HG03469 (cell line): ENCODE data around the gene PCDHB11.
"Not testable (repeated sequence)": the region's sequence is repeated elsewhere in the genome, so short reads cannot be mapped to it uniquely, and the experiment has no call there.

ENCODE experiments used
- ATAC-seq: cut with Tn5 transposase; IDR thresholded peaks from one replicate; pipeline ENCODE4 v1.9.1; 2021; ENCODE audit warnings: mild to moderate bottlenecking, moderate library complexity, moderate number of reproducible peaks; ENCODE audit not compliant: unreplicated experiment

PCDHB11 gene

GRCh38 chr5:141235922-141236321 is 36.5 kb downstream of the PCDHB11 start:
- not testable (repeated sequence) for ATAC-seq

- no peak for ATAC-seq
Measured at GRCh38 chr5:141236516-141237313, 37.3 kb downstream of the PCDHB11 start.

- ATAC-seq = no peak
Measured at GRCh38 chr5:141241496-141241895, 42.1 kb downstream of the PCDHB11 start.

GRCh38 chr5:141245250-141245717 is 45.9 kb downstream of the PCDHB11 start, which contains the start of gene PCDHB15:
TSS of gene PCDHB15 (plus strand) at chr5:141245395. CDS start at chr5:141245579, 184 bp downstream.
- no peak for ATAC-seq

GRCh38 chr5:141246971-141247370 is 47.5 kb downstream of the PCDHB11 start:
- not testable (repeated sequence) for ATAC-seq

GRCh38 chr5:141247434-141247833 is 48.0 kb downstream of the PCDHB11 start:
- ATAC-seq = not testable (repeated sequence)

GRCh38 chr5:141250576-141250975 is 51.1 kb downstream of the PCDHB11 start:
- ATAC-seq = no peak
